ENCODE measurements around the gene FAM163B.

The FAM163B gene

GRCh38 chr9:133636902-133637301 is 27.7 kb upstream of the FAM163B start:
- no peak for TF ChIP-seq EZH2 (optimal IDR thresholded peaks at IDR 0.05; ENCODE audit: low read depth, low read length)
- TF ChIP-seq, protein P1, sequence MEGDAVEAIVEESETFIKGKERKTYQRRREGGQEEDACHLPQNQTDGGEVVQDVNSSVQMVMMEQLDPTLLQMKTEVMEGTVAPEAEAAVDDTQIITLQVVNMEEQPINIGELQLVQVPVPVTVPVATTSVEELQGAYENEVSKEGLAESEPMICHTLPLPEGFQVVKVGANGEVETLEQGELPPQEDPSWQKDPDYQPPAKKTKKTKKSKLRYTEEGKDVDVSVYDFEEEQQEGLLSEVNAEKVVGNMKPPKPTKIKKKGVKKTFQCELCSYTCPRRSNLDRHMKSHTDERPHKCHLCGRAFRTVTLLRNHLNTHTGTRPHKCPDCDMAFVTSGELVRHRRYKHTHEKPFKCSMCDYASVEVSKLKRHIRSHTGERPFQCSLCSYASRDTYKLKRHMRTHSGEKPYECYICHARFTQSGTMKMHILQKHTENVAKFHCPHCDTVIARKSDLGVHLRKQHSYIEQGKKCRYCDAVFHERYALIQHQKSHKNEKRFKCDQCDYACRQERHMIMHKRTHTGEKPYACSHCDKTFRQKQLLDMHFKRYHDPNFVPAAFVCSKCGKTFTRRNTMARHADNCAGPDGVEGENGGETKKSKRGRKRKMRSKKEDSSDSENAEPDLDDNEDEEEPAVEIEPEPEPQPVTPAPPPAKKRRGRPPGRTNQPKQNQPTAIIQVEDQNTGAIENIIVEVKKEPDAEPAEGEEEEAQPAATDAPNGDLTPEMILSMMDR (IDR thresholded peaks at IDR 0.05; ENCODE audit: low read length): no peak
- no peak for TF ChIP-seq EZH2phosphoT487 (IDR thresholded peaks at IDR 0.05; ENCODE audit: low read length)
- Histone ChIP-seq H4K20me1 (ENCODE audit: insufficient read depth, low read length) (no peaks in the 10 kb centered on the region), H3K4me3 (ENCODE audit: low read length) (no peak overlapping the region), H3K9me3 (replicated peaks; ENCODE audit: insufficient read depth, low read length) (no peaks in the 10 kb centered on the region), H3K36me3 (replicated peaks; ENCODE audit: insufficient read depth, low read length) (no peaks in the 10 kb centered on the region), H3F3A (ENCODE audit: insufficient read depth, low read length) (no peaks in the 10 kb centered on the region), H2AFZ (ENCODE audit: low read length) (no peak overlapping the region), H3K27me3 (replicated peaks; ENCODE audit: insufficient read depth, low read length) (peaks cover 90% of the 10 kb centered on the region), H3K79me2 (ENCODE audit: low read length) (no peaks in the 10 kb centered on the region), H3K4me2 (ENCODE audit: low read depth, low read length) (no peak overlapping the region), H3K4me1 (ENCODE audit: low read length) (no peaks in the 10 kb centered on the region), H3K9ac (ENCODE audit: low read length) (no peak overlapping the region), H3K27ac (ENCODE audit: low read length) (no peak overlapping the region), H3K9me2 (replicated peaks; ENCODE audit: insufficient read depth, low read length) (no peaks in the 10 kb centered on the region)
- no peak for DNase-seq

GRCh38 chr9:133635533-133636531 is 26.6 kb upstream of the FAM163B start, which contains the start of gene DBH:
TSS of gene DBH (plus strand) at chr9:133636363. CDS start at chr9:133636372, 9 bp downstream.
- H3K4me3 ChIP-seq (ENCODE audit: low read length): no peak within 1 kb of the TSS
- H2AFZ ChIP-seq (ENCODE audit: low read length): no peak within 1 kb of the TSS
- no peak within 1 kb of the TSS for H3K4me2 ChIP-seq (ENCODE audit: low read depth, low read length)
- peaks cover 85% of the 10 kb centered on the region for H3K27me3 ChIP-seq (replicated peaks; ENCODE audit: insufficient read depth, low read length)
- H3K79me2 ChIP-seq (ENCODE audit: low read length): no peaks in the 10 kb centered on the region
- no peak within 1 kb of the TSS for H3K27ac ChIP-seq (ENCODE audit: low read length)
- no peaks in the 10 kb centered on the region for H3F3A ChIP-seq (ENCODE audit: insufficient read depth, low read length)
- no peak within 1 kb of the TSS for H3K9ac ChIP-seq (ENCODE audit: low read length)
- H3K36me3 ChIP-seq (replicated peaks; ENCODE audit: insufficient read depth, low read length): no peaks in the 10 kb centered on the region
- H4K20me1 ChIP-seq (ENCODE audit: insufficient read depth, low read length): no peaks in the 10 kb centered on the region
- no peak for TF ChIP-seq EZH2 (optimal IDR thresholded peaks at IDR 0.05; ENCODE audit: low read depth, low read length)
- TF ChIP-seq, protein P1 (IDR thresholded peaks at IDR 0.05; ENCODE audit: low read length): no peak
- no peak for TF ChIP-seq EZH2phosphoT487 (IDR thresholded peaks at IDR 0.05; ENCODE audit: low read length)
- H3K4me1 ChIP-seq (ENCODE audit: low read length): no peaks in the 10 kb centered on the region
- H3K9me3 ChIP-seq (replicated peaks; ENCODE audit: insufficient read depth, low read length): no peaks in the 10 kb centered on the region
- DNase-seq: no peak
- no peaks in the 10 kb centered on the region for H3K9me2 ChIP-seq (replicated peaks; ENCODE audit: insufficient read depth, low read length)

GRCh38 chr9:133635098-133635497 is 25.9 kb upstream of the FAM163B start:
- H3K4me1 ChIP-seq (ENCODE audit: low read length): no peaks in the 10 kb centered on the region
- H3K9me3 ChIP-seq (replicated peaks; ENCODE audit: insufficient read depth, low read length): no peaks in the 10 kb centered on the region
- no peak overlapping the region for H3K4me2 ChIP-seq (ENCODE audit: low read depth, low read length)
- no peak overlapping the region for H2AFZ ChIP-seq (ENCODE audit: low read length)
- H3K27ac ChIP-seq (ENCODE audit: low read length): no peak overlapping the region
- no peak for DNase-seq
- H3K79me2 ChIP-seq (ENCODE audit: low read length): no peaks in the 10 kb centered on the region
- peaks cover 85% of the 10 kb centered on the region for H3K27me3 ChIP-seq (replicated peaks; ENCODE audit: insufficient read depth, low read length)
- TF ChIP-seq, protein P1 (IDR thresholded peaks at IDR 0.05; ENCODE audit: low read length): no peak
- TF ChIP-seq EZH2phosphoT487 (IDR thresholded peaks at IDR 0.05; ENCODE audit: low read length): no peak
- H3K9ac ChIP-seq (ENCODE audit: low read length): no peak overlapping the region
- no peaks in the 10 kb centered on the region for H3K9me2 ChIP-seq (replicated peaks; ENCODE audit: insufficient read depth, low read length)
- H4K20me1 ChIP-seq (ENCODE audit: insufficient read depth, low read length): no peaks in the 10 kb centered on the region
- H3F3A ChIP-seq (ENCODE audit: insufficient read depth, low read length): no peaks in the 10 kb centered on the region
- H3K4me3 ChIP-seq (ENCODE audit: low read length): no peak overlapping the region
- no peaks in the 10 kb centered on the region for H3K36me3 ChIP-seq (replicated peaks; ENCODE audit: insufficient read depth, low read length)

Measured in MM.1S (cell line).